Hepatocyte (in vitro differentiated cells): ENCODE results near the gene MYL1. TPM values are rescaled to one million over a fixed set of nuclear protein-coding genes. Genes with fewer than 3 reads are reported as not detected.

Source experiments
- DNase-seq: peaks from one replicate; pipeline ENCODE4 v3.0.0-alpha.2; 2016; ENCODE audit warnings: low spot score
- H2AFZ ChIP-seq: fragments of 200-600 bp; sonication (generic); 2 replicates; pipeline ENCODE4 v1.6.0; 2016; ENCODE audit warnings: antibody characterized with exemption, mild to moderate bottlenecking
- H3K27ac ChIP-seq: fragments of 200-600 bp; sonication (generic); 2 replicates; pipeline ENCODE4 v1.5.1; 2016; ENCODE audit warnings: mild to moderate bottlenecking
- H3K27me3 ChIP-seq: fragments of 200-600 bp; sonication (generic); 2 replicates; pipeline ENCODE4 v1.6.1; 2016
- H3K36me3 ChIP-seq: fragments of 200-600 bp; sonication (generic); replicated peaks from 2 replicates; pipeline ENCODE4 v1.5.1; 2016; ENCODE audit warnings: low read depth; ENCODE audit not compliant: insufficient read depth
- H3K4me1 ChIP-seq: fragments of 200-600 bp; sonication (generic); 2 replicates; pipeline ENCODE4 v1.5.1; 2016; ENCODE audit warnings: mild to moderate bottlenecking, moderate library complexity; ENCODE audit not compliant: insufficient read depth
- H3K4me2 ChIP-seq: fragments of 200-600 bp; sonication (generic); 2 replicates; pipeline ENCODE4 v1.6.0; 2016
- H3K4me3 ChIP-seq: fragments of 200-600 bp; sonication (generic); 2 replicates; pipeline ENCODE4 v1.5.1; 2016; ENCODE audit warnings: mild to moderate bottlenecking
- H3K79me2 ChIP-seq: fragments of 200-600 bp; sonication (generic); 2 replicates; pipeline ENCODE4 v1.6.0; 2017; ENCODE audit warnings: mild to moderate bottlenecking
- H3K9me2 ChIP-seq: fragments of 200-600 bp; sonication (generic); replicated peaks from 2 replicates; pipeline ENCODE4 v1.6.0; 2017; ENCODE audit warnings: mild to moderate bottlenecking; ENCODE audit not compliant: insufficient read depth
- H3K9me3 ChIP-seq: fragments of 200-600 bp; sonication (generic); 2 replicates; pipeline ENCODE4 v1.5.1; 2016; ENCODE audit warnings: low read depth, mild to moderate bottlenecking
- H4K20me1 ChIP-seq: fragments of 200-600 bp; sonication (generic); 2 replicates; pipeline ENCODE4 v1.6.0; 2016; ENCODE audit warnings: mild to moderate bottlenecking; ENCODE audit not compliant: insufficient read depth, poor library complexity, severe bottlenecking
- EZH2 ChIP-seq: fragments of 200-600 bp; sonication (generic); IDR thresholded peaks from 2 replicates; pipeline ENCODE4 v1.6.1; 2016; ENCODE audit warnings: antibody characterized with exemption, mild to moderate bottlenecking, borderline replicate concordance
- EZH2phosphoT487 ChIP-seq: fragments of 200-600 bp; sonication (generic); IDR thresholded peaks from one replicate; pipeline ENCODE4 v1.6.1; 2018; ENCODE audit warnings: antibody characterized with exemption, mild to moderate bottlenecking, low read depth, moderate library complexity; ENCODE audit not compliant: unreplicated experiment, severe bottlenecking
- WGBS: methylation state at CpG from one replicate; pipeline ENCODE4 v1.1.6; 2016; ENCODE audit warnings: low lambda C conversion rate; ENCODE audit errors: missing lambda C conversion rate; 5-methylcytosine and 5-hydroxymethylcytosine counted together
- polyA plus RNA-seq: library from polyadenylated mRNA; unstranded; fragments of >200 nt; fragmentation: Nextera tagmentation; extraction: Ambion mirVana; gene quantifications from 2 replicates; pipeline ENCODE4 v1.2.1, GENCODE V29; 2016
- total RNA-seq: library from RNA; depleted of rRNA; stranded (reverse); fragments of >200 nt; gene quantifications from 2 replicates; pipeline ENCODE4 v1.2.3, GENCODE V29; 2014
- TF ChIP-seq, protein P1 (sequence below): fragments of 200-600 bp; sonication (generic); IDR thresholded peaks from 2 replicates; pipeline ENCODE4 v1.5.1; 2016; ENCODE audit warnings: antibody characterized with exemption, mild to moderate bottlenecking; ENCODE audit not compliant: poor library complexity

The MYL1 gene
- total and polyA plus RNA-seq, 2 experiments from 2014 or later, result not detected

- no peak overlapping the region for H3K27ac ChIP-seq
- H3K9me2 ChIP-seq, result no peaks in the 10 kb centered on the region
- H3K79me2 ChIP-seq, result no peaks in the 10 kb centered on the region
- no peaks in the 10 kb centered on the region for H3K36me3 ChIP-seq
- H3K27me3 ChIP-seq, result no peaks in the 10 kb centered on the region
- no peaks in the 10 kb centered on the region for H3K4me1 ChIP-seq
- H3K9me3 ChIP-seq, result no peaks in the 10 kb centered on the region
- TF ChIP-seq, protein P1, sequence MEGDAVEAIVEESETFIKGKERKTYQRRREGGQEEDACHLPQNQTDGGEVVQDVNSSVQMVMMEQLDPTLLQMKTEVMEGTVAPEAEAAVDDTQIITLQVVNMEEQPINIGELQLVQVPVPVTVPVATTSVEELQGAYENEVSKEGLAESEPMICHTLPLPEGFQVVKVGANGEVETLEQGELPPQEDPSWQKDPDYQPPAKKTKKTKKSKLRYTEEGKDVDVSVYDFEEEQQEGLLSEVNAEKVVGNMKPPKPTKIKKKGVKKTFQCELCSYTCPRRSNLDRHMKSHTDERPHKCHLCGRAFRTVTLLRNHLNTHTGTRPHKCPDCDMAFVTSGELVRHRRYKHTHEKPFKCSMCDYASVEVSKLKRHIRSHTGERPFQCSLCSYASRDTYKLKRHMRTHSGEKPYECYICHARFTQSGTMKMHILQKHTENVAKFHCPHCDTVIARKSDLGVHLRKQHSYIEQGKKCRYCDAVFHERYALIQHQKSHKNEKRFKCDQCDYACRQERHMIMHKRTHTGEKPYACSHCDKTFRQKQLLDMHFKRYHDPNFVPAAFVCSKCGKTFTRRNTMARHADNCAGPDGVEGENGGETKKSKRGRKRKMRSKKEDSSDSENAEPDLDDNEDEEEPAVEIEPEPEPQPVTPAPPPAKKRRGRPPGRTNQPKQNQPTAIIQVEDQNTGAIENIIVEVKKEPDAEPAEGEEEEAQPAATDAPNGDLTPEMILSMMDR, result no peak
- no peak for TF ChIP-seq EZH2
- TF ChIP-seq EZH2phosphoT487, result no peak
- WGBS, result 93% methylated on average over 1 of the region's 1 CpG
- H3K4me2 ChIP-seq, result no peak overlapping the region
- no peaks in the 10 kb centered on the region for H4K20me1 ChIP-seq
- no peak for DNase-seq
- H3K4me3 ChIP-seq, result no peak overlapping the region
- no peak overlapping the region for H2AFZ ChIP-seq
Measured at GRCh38 chr2:210277133-210277532, 37.8 kb downstream of the MYL1 start.

DNA sequence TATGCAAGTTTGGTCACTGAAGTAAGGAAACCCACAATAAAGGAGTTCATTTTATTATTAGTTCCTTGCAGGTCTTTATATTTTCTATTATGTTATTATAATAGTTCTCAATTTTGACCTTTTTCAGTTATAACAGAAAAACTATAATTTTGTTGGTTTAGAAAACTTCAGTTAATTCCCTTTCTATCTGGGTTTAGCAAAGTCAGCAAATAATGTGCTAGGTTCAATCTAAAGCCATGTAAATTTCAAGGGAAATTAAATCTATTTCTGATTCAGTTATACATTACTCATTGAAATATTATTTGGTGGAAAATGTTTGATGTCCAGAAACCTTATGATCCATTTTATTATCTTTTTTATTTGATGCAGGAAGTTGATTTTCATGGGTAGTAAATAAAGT, 43.7 kb downstream of the MYL1 start:
- DNase-seq, result no peak
- Histone ChIP-seq H3K4me3 (no peak overlapping the region), H3K9me2 (no peaks in the 10 kb centered on the region), H3K27me3 (no peaks in the 10 kb centered on the region), H2AFZ (no peak overlapping the region), H3K4me1 (no peaks in the 10 kb centered on the region), H3K4me2 (no peak overlapping the region), H3K79me2 (no peaks in the 10 kb centered on the region), H3K27ac (no peak overlapping the region), H3K9me3 (no peaks in the 10 kb centered on the region), H3K36me3 (no peaks in the 10 kb centered on the region), H4K20me1 (no peaks in the 10 kb centered on the region)
- TF ChIP-seq EZH2phosphoT487 (no peak), EZH2 (no peak)
- TF ChIP-seq, protein P1, result no peak

- no peaks in the 10 kb centered on the region for H3K4me1 ChIP-seq
- no peaks in the 10 kb centered on the region for H3K27me3 ChIP-seq
- H3K4me3 ChIP-seq, result no peak overlapping the region
- TF ChIP-seq EZH2 (no peak), EZH2phosphoT487 (no peak)
- TF ChIP-seq, protein P1, result no peak
- no peaks in the 10 kb centered on the region for H3K9me2 ChIP-seq
- no peak overlapping the region for H2AFZ ChIP-seq
- 32% methylated on average over 3 of the region's 3 CpGs for WGBS
- no peaks in the 10 kb centered on the region for H4K20me1 ChIP-seq
- no peaks in the 10 kb centered on the region for H3K36me3 ChIP-seq
- no peaks in the 10 kb centered on the region for H3K9me3 ChIP-seq
- no peak overlapping the region for H3K4me2 ChIP-seq
- H3K79me2 ChIP-seq, result no peaks in the 10 kb centered on the region
- H3K27ac ChIP-seq, result no peak overlapping the region
- DNase-seq, result no peak
Measured at GRCh38 chr2:210269148-210269547, 45.8 kb downstream of the MYL1 start.

GRCh38 chr2:210268281-210268680, 46.7 kb downstream of the MYL1 start:
- H3K4me3 ChIP-seq, result no peak overlapping the region
- TF ChIP-seq, protein P1, result no peak
- H3K4me2 ChIP-seq, result no peak overlapping the region
- no peak overlapping the region for H2AFZ ChIP-seq
- H3K9me3 ChIP-seq, result no peaks in the 10 kb centered on the region
- WGBS, result 86% methylated on average over 1 of the region's 1 CpG
- H3K79me2 ChIP-seq, result no peaks in the 10 kb centered on the region
- H3K9me2 ChIP-seq, result no peaks in the 10 kb centered on the region
- no peak overlapping the region for H3K27ac ChIP-seq
- H3K27me3 ChIP-seq, result no peaks in the 10 kb centered on the region
- H4K20me1 ChIP-seq, result no peaks in the 10 kb centered on the region
- no peak for DNase-seq
- H3K4me1 ChIP-seq, result no peaks in the 10 kb centered on the region
- no peaks in the 10 kb centered on the region for H3K36me3 ChIP-seq
